Upper lobe of left lung (tissue), 6 donors: ENCODE data around the gene RIPOR2. TPM values are rescaled to one million over a fixed set of nuclear protein-coding genes. Genes with fewer than 3 reads are reported as not detected.
"Not testable (repeated sequence)": the region's sequence is repeated elsewhere in the genome, so short reads cannot be mapped to it uniquely, and the experiment has no call there.

ENCODE experiments used
- ATAC-seq, 2 donors: fragments of 200-7000 bp; cut with Tn5 transposase; one replicate each; pipeline ENCODE4 v1.9.1; 2022; ENCODE audit warnings: mild to moderate bottlenecking in 2 of 2, moderate library complexity in 2 of 2; ENCODE audit not compliant: low FRiP score in 2 of 2
- DNase-seq, 2 donors: peaks; one replicate each; pipeline ENCODE4 v3.0.0-alpha.2; 2019 to 2020
- H3K27ac ChIP-seq, 4 donors: fragments of 200-600 bp; sonication (generic); one replicate each; pipeline ENCODE4 v1.5.1; 2016 to 2019
- H3K27me3 ChIP-seq, 4 donors: fragments of 200-600 bp; sonication (generic); one replicate each; pipeline ENCODE4 v1.5.1; 2017 to 2019
- H3K36me3 ChIP-seq, 4 donors: fragments of 200-600 bp; sonication (generic); one replicate each; pipeline ENCODE4 v1.5.1; 2016 to 2019
- H3K4me1 ChIP-seq, 4 donors: fragments of 200-600 bp; sonication (generic); one replicate each; pipeline ENCODE4 v1.5.1; 2018 to 2019
- H3K4me3 ChIP-seq, 4 donors: fragments of 200-600 bp; sonication (generic); one replicate each; pipeline ENCODE4 v1.5.1; 2017 to 2019; ENCODE audit warnings: mild to moderate bottlenecking in 2 of 4, moderate library complexity in 1 of 4
- H3K9me3 ChIP-seq, 4 donors: fragments of 200-600 bp; sonication (generic); one replicate each; pipeline ENCODE4 v1.5.1; 2018 to 2019
- CTCF ChIP-seq, 6 experiments: fragments of 450-650 bp in 4 of 6; fragments of 200-600 bp in 2 of 6; sonication (generic) in 2 of 6; IDR thresholded peaks; one replicate each; pipeline ENCODE4 v1.5.1; 2016 to 2019; ENCODE audit warnings: antibody characterized with exemption in 6 of 6
- EP300 ChIP-seq, 4 donors: sonication (generic); formaldehyde crosslinking; IDR thresholded peaks; one replicate each; pipeline ENCODE4 v1.5.1; 2017; ENCODE audit warnings: antibody characterized with exemption in 4 of 4, control low read depth in 2 of 4
- POLR2A ChIP-seq, 4 donors: fragments of 450-650 bp; IDR thresholded peaks; one replicate each; pipeline ENCODE4 v1.5.1; 2016 to 2017; ENCODE audit warnings: antibody characterized with exemption in 4 of 4, mild to moderate bottlenecking in 2 of 4
- POLR2AphosphoS5 ChIP-seq, 2 donors: sonication (generic); formaldehyde crosslinking; IDR thresholded peaks; one replicate each; pipeline ENCODE4 v1.5.1; 2017; ENCODE audit warnings: antibody characterized with exemption in 2 of 2
- WGBS, 2 donors: methylation state at CpG; one replicate each; pipeline ENCODE4 v1.1.5; 2017 to 2018; 5-methylcytosine and 5-hydroxymethylcytosine counted together
- total RNA-seq, 6 donors: library from RNA; depleted of rRNA in 4 of 6; stranded (reverse); fragments of >200 nt in 4 of 6; gene quantifications; one replicate each; pipeline versions ENCODE4 v1.1.0 to v1.2.1, GENCODE V29; 2016 to 2021
- donor health status: DM: no; HTN: no; CAD: no; lungs with moderate emphysema.
- donor health status: DM: no; HTN: yes; CAD: no; lungs with severe emphysema.

RIPOR2 gene
- total RNA-seq, 6 donors from 2014 or later: 25.3 to 67.1 (median 48.3) TPM

- ATAC-seq (no peak), DNase-seq (no peak)
- Histone ChIP-seq H3K9me3 (no peaks in the 10 kb centered on the region), H3K4me1 (peaks cover 0 to 25% (median 7%) of the 10 kb centered on the region in 4 donors), H3K36me3 (no peaks in the 10 kb centered on the region), H3K27me3 (no peaks in the 10 kb centered on the region), H3K27ac (no peak overlapping the region), H3K4me3 (no peak overlapping the region)
- TF ChIP-seq POLR2A (IDR thresholded peaks at IDR 0.05): no peak
- no peak for TF ChIP-seq POLR2AphosphoS5 (IDR thresholded peaks at IDR 0.05)
- WGBS, 2 donors: 65 to 76% methylated on average over 6 of the region's 6 CpGs
These were observed 7.6 kb downstream of the RIPOR2 start for GRCh38 chr6:24927985-24928745.

GRCh38 chr6:24927277-24927955, 8.3 kb downstream of the RIPOR2 start:
- H3K36me3 ChIP-seq: no peaks in the 10 kb centered on the region
- DNase-seq: no peak
- ATAC-seq: no peak
- no peaks in the 10 kb centered on the region for H3K9me3 ChIP-seq
- TF ChIP-seq POLR2AphosphoS5 (IDR thresholded peaks at IDR 0.05) (no peak), POLR2A (IDR thresholded peaks at IDR 0.05) (no peak), CTCF (IDR thresholded peaks at IDR 0.05) (no peak), EP300 (IDR thresholded peaks at IDR 0.05) (no peak)
- no peak overlapping the region for H3K27ac ChIP-seq
- H3K4me1 ChIP-seq: peaks cover 0 to 25% (median 7%) of the 10 kb centered on the region in 4 donors
- no peaks in the 10 kb centered on the region for H3K27me3 ChIP-seq
- 90 to 94% methylated on average over 3 of the region's 3 CpGs for WGBS, 2 donors
- no peak overlapping the region for H3K4me3 ChIP-seq

GRCh38 chr6:24926647-24927046, 9.1 kb downstream of the RIPOR2 start:
- H3K4me1 ChIP-seq: peaks cover 0 to 21% (median 5%) of the 10 kb centered on the region in 4 donors
- H3K4me3 ChIP-seq, ATAC-seq, H3K27me3 ChIP-seq, H3K9me3 ChIP-seq, H3K36me3 ChIP-seq, DNase-seq, H3K27ac ChIP-seq: not testable (repeated sequence)
- 90 to 91% methylated on average over 3 of the region's 3 CpGs for WGBS, 2 donors

- H3K27me3 ChIP-seq: no peaks in the 10 kb centered on the region
- no peak overlapping the region for H3K4me3 ChIP-seq
- H3K9me3 ChIP-seq: no peaks in the 10 kb centered on the region
- WGBS, 2 donors: 48% methylated on average over 3 of the region's 3 CpGs
- DNase-seq (no peak), ATAC-seq (no peak)
- TF ChIP-seq POLR2AphosphoS5 (IDR thresholded peaks at IDR 0.05): no peak
- no peak for TF ChIP-seq CTCF (IDR thresholded peaks at IDR 0.05)
- no peak for TF ChIP-seq EP300 (IDR thresholded peaks at IDR 0.05)
- TF ChIP-seq POLR2A (IDR thresholded peaks at IDR 0.05): no peak
- no peaks in the 10 kb centered on the region for H3K36me3 ChIP-seq
- peaks cover 0 to 18% (median 5%) of the 10 kb centered on the region in 4 donors for H3K4me1 ChIP-seq
- H3K27ac ChIP-seq: no peak overlapping the region
These were observed 9.6 kb downstream of the RIPOR2 start for GRCh38 chr6:24926192-24926591.

GRCh38 chr6:24925661-24926060, 10.1 kb downstream of the RIPOR2 start:
- Histone ChIP-seq H3K4me1 (peaks cover 0 to 18% (median 5%) of the 10 kb centered on the region in 4 donors), H3K27ac (peak overlapping the region in 1 of 4 donors; percentile 32), H3K36me3 (no peaks in the 10 kb centered on the region), H3K9me3 (no peaks in the 10 kb centered on the region), H3K27me3 (no peaks in the 10 kb centered on the region), H3K4me3 (no peak overlapping the region)
- DNase-seq: no peak
- no peak for TF ChIP-seq POLR2A (IDR thresholded peaks at IDR 0.05)
- TF ChIP-seq CTCF (IDR thresholded peaks at IDR 0.05): no peak
- no peak for TF ChIP-seq POLR2AphosphoS5 (IDR thresholded peaks at IDR 0.05)
- no peak for TF ChIP-seq EP300 (IDR thresholded peaks at IDR 0.05)
- ATAC-seq: no peak
